ENCODE results near the gene MAP2K5.
"Not testable (repeated sequence)": the region's sequence is repeated elsewhere in the genome, so short reads cannot be mapped to it uniquely, and the experiment has no call there.

The MAP2K5 gene

GRCh38 chr15:67672834-67673233, 130.3 kb downstream of the MAP2K5 start:
- DNase-seq (ENCODE audit: low read depth): not testable (repeated sequence)

- no peak for DNase-seq (ENCODE audit: low read depth)
These were observed 132.5 kb downstream of the MAP2K5 start for GRCh38 chr15:67674983-67675382.

GRCh38 chr15:67678089-67678488, 135.6 kb downstream of the MAP2K5 start:
- no peak for DNase-seq (ENCODE audit: low read depth)

- DNase-seq (ENCODE audit: low read depth): no peak
These were observed 136.5 kb downstream of the MAP2K5 start for GRCh38 chr15:67678993-67679392.

GRCh38 chr15:67680641-67681040, 138.1 kb downstream of the MAP2K5 start:
- DNase-seq (ENCODE audit: low read depth): no peak

GRCh38 chr15:67685008-67685599, 142.6 kb downstream of the MAP2K5 start:
- no peak for DNase-seq (ENCODE audit: low read depth)

- DNase-seq (ENCODE audit: low read depth): no peak
These were observed 143.2 kb downstream of the MAP2K5 start for GRCh38 chr15:67685716-67686115.

- no peak for DNase-seq (ENCODE audit: low read depth)
These were observed 148.4 kb downstream of the MAP2K5 start for GRCh38 chr15:67690936-67691335.

GRCh38 chr15:67691450-67691849, 148.9 kb downstream of the MAP2K5 start:
- DNase-seq (ENCODE audit: low read depth): no peak

GRCh38 chr15:67692573-67692972, 150.1 kb downstream of the MAP2K5 start:
- DNase-seq (ENCODE audit: low read depth): no peak

- DNase-seq (ENCODE audit: low read depth): no peak
These were observed 153.6 kb downstream of the MAP2K5 start for GRCh38 chr15:67696087-67696486.

GRCh38 chr15:67700023-67700422, 157.5 kb downstream of the MAP2K5 start:
- no peak for DNase-seq (ENCODE audit: low read depth)

- no peak for DNase-seq (ENCODE audit: low read depth)
These were observed 159.2 kb downstream of the MAP2K5 start for GRCh38 chr15:67701669-67702068.

- no peak for DNase-seq (ENCODE audit: low read depth)
These were observed 165.2 kb downstream of the MAP2K5 start for GRCh38 chr15:67707520-67708283.

GRCh38 chr15:67708500-67708899, 166.0 kb downstream of the MAP2K5 start:
- no peak for DNase-seq (ENCODE audit: low read depth)

- no peak for DNase-seq (ENCODE audit: low read depth)
These were observed 172.7 kb downstream of the MAP2K5 start for GRCh38 chr15:67715170-67715569.

GRCh38 chr15:67716171-67716570, 173.7 kb downstream of the MAP2K5 start:
- no peak for DNase-seq (ENCODE audit: low read depth)

GRCh38 chr15:67717776-67718175, 175.3 kb downstream of the MAP2K5 start:
- DNase-seq (ENCODE audit: low read depth): no peak

- no peak for DNase-seq (ENCODE audit: low read depth)
These were observed 176.9 kb downstream of the MAP2K5 start for GRCh38 chr15:67719330-67719959.

- no peak for DNase-seq (ENCODE audit: low read depth)
These were observed 178.2 kb downstream of the MAP2K5 start for GRCh38 chr15:67720556-67721175.

GRCh38 chr15:67722030-67722817, 179.7 kb downstream of the MAP2K5 start:
- DNase-seq (ENCODE audit: low read depth): no peak

Data from activated T-cell treated with anti-CD3 and anti-CD28 coated beads for 48 hours (primary cell).